GM21825 (cell line): ENCODE measurements around the gene SERPIND1.

Experiments
- ATAC-seq: cut with Tn5 transposase; IDR thresholded peaks from one replicate; pipeline ENCODE4 v1.9.1; 2021; ENCODE audit warnings: mild to moderate bottlenecking, moderate library complexity; ENCODE audit not compliant: unreplicated experiment

Gene SERPIND1

GRCh38 chr22:20771918-20772625, 1.8 kb upstream of the SERPIND1 start:
- no peak for ATAC-seq

GRCh38 chr22:20774882-20775281, 969 bp downstream of the SERPIND1 start:
- no peak for ATAC-seq

- no peak for ATAC-seq
These were observed 1.5 kb downstream of the SERPIND1 start for GRCh38 chr22:20775342-20775895.

DNA sequence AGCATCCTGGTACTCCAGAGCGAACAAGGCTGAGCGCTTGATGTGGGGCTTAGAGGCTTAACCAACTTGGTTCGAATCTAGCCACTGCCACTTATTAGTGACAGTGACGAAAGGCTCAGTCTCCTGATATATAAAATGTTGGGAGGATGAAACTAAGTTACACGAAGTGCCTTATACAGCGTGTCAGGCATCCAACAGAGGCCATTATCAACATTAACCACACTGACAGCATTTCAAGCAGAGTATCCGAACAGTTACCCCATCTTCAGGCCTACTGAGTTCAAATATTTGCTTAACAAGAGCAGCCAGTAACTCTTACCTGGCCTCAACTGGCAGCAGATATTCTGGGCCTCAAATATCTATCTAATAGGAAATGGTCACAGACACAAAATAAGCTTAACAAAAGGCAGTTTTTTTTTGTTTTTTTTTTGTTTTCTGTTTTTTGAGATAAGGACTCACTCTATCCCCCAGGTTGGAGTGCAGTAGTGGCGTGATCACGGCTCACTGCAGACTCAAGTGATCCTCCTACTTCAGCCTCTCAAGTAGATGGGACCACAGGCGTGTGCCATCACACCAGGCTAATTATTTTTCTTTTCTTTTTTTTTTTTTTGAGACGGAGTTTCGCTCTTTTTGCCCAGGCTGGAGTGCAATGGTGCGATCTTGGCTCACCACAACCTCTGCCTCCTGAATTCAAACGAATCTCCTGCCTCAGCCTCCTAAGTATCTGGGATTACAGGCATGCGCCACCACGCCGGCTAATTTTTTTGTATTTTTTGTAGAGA, 2.9 kb downstream of the SERPIND1 start:
- no peak for ATAC-seq

- ATAC-seq, result no peak
These were observed 3.7 kb downstream of the SERPIND1 start for GRCh38 chr22:20777420-20778177.

DNA sequence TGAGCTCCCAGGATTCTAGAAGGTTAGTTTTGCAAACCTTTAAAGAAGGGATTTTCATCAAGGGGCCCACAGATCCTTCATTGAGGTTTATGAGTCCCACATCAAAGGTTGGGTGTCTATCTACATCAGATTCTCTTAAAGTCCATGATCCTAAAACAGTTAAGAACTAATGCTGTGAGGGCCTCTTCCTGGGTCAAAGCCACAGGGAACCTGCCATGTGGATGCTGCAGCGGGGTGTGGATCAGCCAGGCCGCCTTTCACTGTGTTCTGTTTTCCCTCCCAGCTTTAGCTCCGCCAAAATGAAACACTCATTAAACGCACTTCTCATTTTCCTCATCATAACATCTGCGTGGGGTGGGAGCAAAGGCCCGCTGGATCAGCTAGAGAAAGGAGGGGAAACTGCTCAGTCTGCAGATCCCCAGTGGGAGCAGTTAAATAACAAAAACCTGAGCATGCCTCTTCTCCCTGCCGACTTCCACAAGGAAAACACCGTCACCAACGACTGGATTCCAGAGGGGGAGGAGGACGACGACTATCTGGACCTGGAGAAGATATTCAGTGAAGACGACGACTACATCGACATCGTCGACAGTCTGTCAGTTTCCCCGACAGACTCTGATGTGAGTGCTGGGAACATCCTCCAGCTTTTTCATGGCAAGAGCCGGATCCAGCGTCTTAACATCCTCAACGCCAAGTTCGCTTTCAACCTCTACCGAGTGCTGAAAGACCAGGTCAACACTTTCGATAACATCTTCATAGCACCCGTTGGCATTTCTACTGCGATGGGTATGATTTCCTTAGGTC, 5.3 kb downstream of the SERPIND1 start:
- no peak for ATAC-seq

DNA sequence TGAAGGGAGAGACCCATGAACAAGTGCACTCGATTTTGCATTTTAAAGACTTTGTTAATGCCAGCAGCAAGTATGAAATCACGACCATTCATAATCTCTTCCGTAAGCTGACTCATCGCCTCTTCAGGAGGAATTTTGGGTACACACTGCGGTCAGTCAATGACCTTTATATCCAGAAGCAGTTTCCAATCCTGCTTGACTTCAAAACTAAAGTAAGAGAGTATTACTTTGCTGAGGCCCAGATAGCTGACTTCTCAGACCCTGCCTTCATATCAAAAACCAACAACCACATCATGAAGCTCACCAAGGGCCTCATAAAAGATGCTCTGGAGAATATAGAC, 5.9 kb downstream of the SERPIND1 start:
- ATAC-seq, result no peak

DNA sequence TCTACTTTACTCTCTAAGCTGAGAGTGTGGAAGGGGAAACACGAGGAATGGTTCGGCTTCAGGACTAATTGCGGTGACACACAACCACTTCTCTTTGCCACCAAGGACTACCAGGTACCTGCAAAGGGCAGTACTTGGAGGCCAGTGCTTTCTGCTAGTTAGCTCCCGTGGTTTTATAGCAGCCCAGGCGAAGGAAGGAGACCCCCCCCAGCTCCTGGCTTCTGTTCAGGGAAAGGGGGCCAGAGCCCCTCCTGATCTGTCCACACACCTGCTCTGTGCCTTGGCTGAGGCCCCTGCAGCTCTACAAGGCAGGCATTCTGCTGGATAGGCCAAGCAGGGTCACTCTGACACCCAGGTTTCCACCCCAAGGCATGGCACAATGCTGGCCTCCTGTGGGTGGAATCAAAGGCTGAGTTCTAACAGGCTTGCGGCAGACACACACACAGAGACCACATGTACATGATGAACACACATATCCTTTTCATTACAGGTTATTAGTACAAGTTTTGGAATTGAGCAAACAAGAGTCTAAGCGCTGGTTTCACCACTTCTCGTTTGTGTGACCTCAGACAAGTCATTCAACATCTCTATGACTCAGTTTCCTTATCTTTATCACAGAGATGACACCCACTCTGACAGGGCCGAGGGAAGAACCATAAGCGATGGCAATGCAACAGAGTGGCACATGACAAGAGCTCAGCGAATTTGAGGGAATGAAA, 7.5 kb downstream of the SERPIND1 start:
- ATAC-seq, result no peak

DNA sequence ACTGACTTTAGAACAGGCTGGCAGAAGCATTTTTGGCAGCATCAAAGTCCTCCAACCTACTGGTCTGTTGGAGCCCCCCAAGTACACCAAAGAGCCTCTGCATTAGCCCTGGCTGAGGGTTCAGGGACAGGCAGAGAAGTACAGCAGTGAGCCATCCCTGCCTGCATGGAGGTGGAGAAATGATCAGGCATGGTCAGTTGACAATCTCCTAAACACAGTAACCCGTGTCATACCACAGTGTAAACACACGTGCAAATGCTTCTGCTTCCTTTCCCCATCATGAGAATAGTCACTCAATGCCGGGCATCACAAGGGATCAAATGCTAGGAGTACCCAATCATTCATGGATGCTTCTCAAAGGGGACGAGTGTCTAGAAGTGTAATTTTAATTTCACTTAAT, 8.2 kb downstream of the SERPIND1 start:
- no peak for ATAC-seq

- no peak for ATAC-seq
These were observed 8.8 kb downstream of the SERPIND1 start for GRCh38 chr22:20782596-20783299.

DNA sequence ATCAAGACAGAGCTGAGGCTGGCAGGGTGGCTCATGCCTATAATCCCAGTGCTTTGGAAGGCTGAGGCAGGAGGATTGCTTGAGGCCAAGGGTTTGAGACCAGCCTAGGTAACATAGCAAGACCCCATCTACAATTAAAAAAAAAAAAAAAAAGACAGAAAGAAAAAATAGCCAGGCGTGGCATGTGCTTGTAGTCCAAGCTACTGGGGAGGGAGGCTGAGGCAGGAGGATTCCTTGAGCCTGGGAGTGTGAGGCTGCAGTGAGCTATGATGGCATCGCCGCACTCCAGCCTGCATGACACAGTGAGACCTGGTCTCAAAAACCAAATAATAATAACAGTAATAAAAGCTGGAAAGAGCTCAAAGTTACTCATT, 9.4 kb downstream of the SERPIND1 start:
- ATAC-seq, result no peak

DNA sequence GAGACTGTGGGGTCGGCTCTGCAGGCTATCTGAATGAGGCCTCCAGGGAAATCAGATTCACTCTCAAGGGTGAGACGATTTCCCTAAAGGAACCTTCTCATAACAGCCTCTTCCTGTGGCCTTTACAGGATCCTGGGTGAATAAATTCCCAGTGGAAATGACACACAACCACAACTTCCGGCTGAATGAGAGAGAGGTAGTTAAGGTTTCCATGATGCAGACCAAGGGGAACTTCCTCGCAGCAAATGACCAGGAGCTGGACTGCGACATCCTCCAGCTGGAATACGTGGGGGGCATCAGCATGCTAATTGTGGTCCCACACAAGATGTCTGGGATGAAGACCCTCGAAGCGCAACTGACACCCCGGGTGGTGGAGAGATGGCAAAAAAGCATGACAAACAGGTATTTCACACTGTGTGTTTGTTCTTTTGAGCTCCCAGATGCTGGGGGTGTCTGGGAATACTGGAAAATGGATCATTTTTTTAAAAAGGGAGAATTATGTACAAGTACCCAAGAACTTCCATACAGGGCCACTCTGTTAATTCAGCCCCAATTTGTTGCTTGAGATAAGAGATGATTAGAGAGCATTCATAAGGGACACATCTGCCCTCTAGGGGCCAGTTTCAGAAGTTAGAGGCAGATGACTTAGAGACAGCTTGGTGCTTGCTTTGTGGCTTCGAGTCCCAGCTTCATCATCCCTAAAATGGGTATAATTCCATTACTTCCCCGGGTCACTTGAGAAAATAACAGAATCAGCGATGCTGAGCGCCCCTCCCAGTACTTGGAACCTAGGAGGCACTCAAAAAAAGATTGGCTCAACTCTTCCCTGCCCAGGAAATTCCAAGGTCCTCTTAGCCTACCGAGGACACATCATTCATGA, 10.2 kb downstream of the SERPIND1 start:
- no peak for ATAC-seq

- no peak for ATAC-seq
These were observed 11.5 kb downstream of the SERPIND1 start for GRCh38 chr22:20785415-20785814.

DNA sequence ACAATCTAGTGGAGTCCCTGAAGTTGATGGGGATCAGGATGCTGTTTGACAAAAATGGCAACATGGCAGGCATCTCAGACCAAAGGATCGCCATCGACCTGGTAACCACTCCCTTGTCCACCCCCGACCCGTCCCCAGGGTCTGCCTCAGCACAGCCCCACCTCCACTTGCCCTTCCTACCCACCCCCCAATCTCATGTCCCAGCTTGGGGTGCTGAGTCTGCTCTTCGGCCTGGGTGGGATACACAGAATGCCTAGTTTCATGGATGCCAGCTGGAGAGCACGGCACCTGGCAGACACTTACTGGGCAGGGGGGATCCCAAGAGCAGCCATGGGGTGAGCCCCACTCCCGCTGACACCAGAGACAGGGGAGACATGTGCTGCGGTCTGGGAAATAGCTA, 12.1 kb downstream of the SERPIND1 start:
- ATAC-seq, result no peak

DNA sequence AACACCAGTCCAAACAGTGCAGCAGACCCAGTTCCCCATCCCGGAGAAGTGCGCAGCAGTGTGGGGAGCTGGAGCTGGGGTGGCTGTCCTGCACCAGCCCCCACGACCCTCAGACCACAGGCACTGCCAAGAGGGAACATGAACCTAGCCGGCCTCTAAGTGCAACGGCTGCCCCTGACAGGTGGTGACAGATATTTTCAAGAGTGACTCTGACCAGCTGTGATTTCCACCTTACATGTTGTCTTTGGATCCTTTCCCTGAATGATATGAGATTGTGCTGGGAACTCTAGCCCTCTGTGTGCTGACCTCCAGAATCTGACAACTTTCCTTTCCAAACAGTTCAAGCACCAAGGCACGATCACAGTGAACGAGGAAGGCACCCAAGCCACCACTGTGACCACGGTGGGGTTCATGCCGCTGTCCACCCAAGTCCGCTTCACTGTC, 12.6 kb downstream of the SERPIND1 start:
- no peak for ATAC-seq

DNA sequence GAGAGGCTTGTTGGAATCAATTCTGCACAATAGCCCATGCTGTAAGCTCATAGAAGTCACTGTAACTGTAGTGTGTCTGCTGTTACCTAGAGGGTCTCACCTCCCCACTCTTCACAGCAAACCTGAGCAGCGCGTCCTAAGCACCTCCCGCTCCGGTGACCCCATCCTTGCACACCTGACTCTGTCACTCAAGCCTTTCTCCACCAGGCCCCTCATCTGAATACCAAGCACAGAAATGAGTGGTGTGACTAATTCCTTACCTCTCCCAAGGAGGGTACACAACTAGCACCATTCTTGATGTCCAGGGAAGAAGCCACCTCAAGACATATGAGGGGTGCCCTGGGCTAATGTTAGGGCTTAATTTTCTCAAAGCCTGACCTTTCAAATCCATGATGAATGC, 13.3 kb downstream of the SERPIND1 start:
- ATAC-seq, result no peak

DNA sequence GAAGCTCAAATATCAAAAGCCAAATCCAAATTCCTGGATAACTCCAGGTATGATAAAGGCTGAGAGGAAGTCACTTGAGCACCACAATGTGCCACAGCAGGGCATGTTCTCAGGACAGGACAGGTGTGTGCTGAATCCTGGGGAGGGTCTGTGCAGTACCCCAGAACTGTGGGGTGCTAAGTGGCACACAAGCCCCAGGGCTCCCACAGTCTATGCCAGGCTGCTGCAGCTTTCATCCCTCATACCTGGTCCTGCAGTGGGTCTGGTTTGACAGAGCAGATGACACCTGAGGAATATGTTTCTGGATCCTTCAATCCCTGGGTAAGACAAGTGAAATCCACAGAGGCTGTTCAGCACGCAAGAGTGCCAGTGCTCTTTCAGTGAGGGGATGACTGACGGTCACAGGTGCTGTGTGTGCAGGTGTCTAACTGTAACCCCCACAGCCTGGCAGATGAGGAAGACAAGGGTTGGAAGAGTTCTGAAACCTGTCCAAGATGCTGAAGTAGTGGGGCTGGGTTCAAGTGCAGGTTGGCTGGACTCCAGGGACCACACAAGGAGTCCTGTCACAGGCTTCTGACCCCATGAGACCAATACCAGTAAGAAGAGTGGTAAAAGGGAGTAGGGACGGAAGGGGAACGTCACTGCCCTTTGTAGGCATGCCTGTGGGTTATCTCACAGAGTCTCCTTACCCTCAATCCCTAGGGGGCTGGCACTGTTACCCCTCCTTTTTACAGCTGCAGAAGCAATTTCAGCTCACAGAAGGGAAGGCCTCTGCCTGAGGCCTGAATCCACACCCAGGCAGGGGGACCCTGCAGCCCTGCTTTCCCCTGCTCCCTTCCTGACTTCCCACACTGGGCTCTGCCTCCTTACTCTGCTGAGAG, 14.1 kb downstream of the SERPIND1 start:
- ATAC-seq, result no peak
